ENCODE data around the gene KIRREL1.

KIRREL1 gene

DNA sequence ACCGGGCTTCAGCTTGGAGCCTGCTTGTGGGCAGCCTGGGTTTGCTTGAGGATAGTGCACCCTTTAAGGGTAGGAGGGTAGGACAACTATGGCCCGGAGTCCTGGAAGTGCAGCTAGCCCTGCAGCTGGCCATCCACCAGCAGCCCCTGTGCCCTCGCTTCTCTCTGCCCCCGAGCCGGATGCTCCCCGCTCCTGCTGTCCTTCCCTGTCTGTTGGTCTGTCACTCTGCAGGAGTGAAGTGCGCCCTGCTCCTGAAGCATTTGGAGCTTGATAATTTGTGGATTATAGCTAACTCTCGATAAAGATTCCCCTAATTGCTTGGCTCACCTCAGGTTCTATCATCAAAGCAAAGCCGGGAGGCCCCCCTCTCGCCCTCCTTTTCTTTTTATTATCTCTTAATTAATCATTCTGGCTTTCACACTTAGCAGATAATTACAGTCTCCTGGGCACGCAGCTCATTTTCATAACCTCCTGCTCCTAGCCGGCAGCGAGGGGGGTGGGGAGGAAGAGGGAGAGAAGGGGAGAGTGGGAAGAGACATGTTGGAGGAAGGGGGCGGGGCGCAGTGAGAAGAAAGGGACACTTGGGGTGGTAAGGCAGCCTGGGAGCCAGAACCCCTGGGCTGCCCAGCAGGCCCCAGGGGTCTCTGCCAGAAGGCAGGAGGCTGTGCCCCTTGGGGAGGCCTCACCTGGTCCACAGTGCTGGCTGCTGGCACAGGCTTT, 14.4 kb downstream of the KIRREL1 start:
- no peak for DNase-seq

GRCh38 chr1:158008630-158009029, 15.2 kb downstream of the KIRREL1 start:
- no peak for DNase-seq

- DNase-seq: no peak
These were observed 18.3 kb downstream of the KIRREL1 start for GRCh38 chr1:158011714-158012113.

DNA sequence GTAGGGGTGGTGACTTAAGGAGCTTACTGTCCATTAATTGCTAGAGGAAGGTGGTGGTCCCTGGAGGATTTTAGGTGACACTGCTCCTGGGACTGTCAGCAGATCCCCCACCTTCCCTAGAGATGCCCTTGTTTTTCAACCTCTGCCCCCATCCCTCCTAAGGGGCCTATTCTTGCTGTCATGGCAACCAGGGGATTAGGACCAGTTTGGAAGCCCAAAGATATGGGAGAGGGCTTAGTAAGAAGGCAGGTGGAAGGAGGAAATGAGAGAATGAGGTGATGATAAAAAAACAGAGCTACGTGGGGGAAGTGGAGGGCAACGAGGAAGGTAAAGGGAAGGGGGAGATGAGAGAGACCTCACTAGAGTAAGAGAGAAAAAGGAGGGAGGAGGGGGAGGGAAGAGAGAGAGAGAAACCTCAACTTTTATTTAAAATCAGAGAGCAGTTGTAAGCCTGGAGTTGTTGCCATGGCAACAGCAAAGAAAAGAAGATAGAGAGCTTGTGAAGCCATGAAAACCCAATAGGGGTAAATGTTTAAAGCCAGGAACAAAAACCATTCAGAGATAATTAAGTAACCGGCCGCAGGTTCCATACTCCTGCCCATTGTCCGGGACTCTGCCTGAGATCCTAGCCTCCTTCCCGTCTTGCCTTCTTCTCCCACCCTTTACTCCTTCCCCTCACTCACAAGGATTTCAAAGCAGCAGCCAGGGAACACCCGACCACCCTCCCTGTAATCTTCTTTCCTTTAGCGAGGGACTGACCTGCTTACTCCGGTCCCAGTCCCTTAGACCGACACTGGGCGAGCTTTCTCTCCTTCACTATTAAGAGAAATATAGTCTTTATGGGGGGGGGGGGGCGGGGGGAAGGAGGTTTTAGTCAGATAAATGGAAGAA, 20.6 kb downstream of the KIRREL1 start:
- DNase-seq: no peak

- DNase-seq: no peak
These were observed 21.4 kb downstream of the KIRREL1 start for GRCh38 chr1:158014731-158015320.

DNA sequence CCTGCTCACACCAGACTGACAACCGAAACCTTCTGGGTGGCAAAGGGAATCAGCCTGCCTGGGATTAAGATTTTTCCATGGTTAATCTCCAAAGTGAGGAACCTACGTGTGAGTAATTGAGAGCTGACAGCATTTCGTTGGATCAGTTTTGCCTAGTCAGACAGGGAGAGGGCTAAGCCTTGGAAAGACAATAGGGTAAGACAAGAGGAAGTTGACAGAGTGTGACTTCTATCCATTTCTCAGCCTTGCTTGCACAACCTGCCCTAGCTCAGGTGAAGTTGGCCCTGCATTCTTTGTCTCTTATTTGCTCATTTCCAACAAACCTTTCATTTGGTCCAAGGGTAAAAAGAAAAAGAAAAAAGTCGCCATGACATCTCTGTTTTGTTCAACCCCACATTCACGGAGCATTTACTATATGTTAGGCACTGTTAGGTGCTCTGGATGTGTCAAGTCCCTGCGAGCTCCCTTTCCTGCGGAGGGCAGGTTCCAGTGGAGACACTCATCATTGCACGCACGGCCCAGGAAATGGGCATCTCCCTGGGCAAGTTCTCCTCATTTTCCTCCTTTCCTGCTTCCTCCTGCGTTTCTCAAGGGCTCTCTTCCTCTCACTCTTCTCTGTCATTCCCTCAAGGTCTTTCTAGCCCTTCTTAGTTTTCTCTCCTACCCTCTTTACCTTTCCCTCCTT, 23.3 kb downstream of the KIRREL1 start:
- DNase-seq: no peak

- no peak for DNase-seq
These were observed 24.6 kb downstream of the KIRREL1 start for GRCh38 chr1:158017800-158018595.

DNA sequence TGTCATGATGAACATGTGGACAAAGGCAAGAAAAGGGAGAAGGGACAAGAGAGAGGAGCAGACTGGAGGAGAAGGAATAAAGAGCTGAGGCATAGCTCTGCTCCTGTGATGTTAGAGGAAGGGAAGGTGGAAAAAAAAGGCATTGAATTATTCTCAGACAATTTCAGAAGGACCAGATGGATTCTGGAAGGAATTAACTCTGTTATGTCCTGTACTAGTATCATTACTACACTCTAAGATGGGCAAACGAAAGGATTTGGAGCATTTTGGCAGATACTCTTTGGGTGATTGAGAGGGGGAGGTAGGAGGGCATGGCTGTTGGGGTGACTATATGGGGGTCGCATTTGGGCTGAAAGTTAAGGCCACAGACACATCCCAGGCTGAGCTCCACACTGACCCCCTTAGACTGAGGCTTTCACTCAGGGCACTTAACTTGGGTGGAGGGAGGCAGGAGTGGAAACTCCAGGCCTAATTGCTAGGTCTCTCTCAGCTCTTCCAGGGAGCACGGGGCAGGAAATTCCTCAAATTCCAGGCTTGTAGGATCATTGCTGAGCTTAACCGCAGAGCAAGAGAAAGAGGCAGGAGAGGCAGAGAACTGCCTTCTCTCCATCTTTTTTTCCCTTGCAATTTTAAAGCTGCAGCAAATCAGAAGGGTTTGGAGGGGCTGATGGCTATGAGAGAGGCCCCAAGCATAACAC, 25.9 kb downstream of the KIRREL1 start:
- no peak for DNase-seq

DNA sequence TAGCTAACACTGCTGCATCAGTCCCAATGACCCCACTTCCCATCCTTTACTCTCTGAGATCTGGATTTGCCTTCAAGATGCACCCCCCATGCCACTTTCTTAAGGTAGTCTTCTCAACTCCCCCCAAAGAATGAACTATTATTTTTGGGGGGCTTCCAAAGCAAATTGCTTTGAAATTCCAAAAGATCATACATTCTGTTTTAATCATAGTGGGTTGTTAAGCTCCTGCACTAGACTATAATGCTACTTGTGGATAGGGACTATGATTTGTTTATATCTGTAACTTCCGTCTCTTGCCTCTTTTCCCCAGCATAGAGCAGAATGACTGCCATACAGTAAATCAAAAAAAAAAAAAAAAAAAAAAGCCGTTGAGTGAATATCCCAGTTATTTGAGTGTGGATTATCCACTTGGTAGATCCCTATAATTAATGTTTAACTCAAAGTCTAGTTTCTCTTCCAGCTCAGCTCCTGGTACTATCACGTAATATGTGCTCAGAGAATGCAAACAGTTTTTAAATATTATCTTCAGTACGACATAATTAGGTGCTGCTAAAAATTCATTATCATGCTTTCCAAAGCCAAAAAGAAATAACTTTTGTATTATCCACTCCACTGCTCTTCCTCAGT, 26.9 kb downstream of the KIRREL1 start:
- no peak for DNase-seq

DNA sequence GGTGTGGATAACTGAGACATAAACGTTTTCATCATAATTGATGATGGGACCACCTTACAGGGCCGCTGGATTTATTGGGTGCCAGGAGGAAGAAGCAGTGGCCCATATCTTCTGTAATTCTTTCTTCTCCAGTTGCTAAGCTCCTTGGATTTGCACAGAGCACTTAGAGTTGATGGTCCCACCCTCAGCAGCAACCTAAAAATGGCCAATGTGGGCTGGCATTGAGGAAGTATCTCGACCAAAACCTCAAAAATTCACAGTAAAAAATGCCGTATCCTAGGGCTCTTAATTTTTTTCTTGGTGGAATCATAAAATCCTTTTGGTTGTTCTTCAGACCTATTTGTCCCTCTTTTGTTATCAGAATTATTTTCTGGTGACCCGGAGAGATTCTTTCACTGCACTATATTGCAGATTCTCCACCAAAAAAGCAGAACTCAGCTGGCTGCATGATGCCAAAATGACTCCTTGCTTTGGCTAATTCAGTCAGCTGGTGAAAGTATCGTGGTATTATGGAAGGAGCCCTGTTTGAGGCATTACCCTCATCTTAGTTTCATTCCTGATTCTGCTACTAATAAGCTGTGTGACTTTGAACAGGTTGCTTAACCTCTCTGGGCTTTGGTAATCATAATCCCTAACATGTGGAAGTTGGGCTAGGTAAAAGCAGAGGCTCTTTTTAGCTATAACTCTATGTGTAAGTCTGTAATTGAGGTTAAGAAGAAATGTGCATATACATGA, 27.6 kb downstream of the KIRREL1 start:
- DNase-seq: no peak

- no peak for DNase-seq
These were observed 28.3 kb downstream of the KIRREL1 start for GRCh38 chr1:158021721-158022120.

DNA sequence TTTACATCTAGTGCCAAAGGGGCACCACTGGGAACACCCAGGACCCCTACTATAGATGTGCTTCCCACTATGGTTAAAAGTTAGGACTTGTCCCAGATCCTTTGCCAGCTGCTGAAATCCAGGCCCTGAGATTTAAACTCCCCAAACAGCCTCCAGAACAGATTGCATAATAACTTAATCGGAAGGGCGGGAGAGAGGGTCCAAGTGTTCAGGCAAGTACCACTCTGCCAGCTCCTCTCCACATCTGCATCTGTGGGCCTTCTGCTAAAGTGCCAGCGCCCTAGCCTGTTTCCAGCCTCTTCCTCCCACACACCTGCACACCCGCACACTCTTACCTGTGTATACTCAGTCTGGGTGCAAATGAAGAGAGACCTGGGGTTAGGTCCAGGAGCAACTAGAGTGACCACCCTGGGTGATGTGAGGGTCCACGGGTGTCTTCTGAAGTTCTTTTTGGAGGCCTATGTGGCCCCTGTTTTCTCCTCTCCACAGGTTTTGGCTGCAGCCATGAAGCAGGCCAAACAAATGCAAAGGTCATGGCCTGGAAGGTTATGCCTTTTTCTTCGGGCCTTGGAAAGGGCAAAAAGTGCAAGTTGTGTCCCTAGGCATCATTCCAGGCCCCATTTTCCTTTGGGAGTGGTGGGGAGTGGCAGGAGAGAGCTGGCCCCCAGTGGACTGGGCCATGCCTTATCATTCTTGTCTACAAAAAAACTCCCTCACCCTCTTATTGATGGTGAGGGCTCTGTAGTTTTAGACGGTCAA, 29.3 kb downstream of the KIRREL1 start:
- no peak for DNase-seq

- no peak for DNase-seq
These were observed 31.3 kb downstream of the KIRREL1 start for GRCh38 chr1:158024737-158025136.

DNA sequence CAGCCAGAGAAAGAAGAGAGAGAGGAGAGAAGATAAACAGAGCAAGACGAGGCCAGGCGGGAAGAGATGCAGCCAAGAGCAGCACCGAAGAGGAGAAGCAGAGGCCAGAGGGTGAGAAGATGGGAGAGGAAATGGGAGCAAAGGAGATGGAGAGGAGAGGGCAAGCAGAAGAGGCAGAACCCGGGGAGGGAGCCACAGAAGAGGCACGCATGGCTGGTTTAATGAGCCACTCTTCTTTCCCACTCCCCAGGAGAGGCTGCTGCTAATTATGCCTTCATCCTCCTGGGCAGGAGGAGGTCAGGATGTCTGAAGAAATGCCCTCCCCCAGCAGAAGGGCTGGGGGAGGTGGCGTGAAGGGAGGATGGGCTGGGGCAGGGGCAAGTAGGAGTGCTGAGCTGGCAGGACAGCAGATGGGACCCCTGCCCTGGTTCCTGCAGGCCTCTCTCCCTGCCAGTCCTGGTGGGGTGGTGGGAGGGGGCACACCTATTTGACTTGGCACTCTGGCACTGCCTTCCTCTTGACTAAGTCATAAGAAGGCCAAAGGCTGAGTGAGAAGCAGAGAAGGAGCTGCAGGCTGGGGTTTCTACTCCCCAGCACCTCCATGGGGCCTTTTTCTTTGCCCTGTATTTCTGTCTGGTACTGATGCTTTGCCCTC, 32.3 kb downstream of the KIRREL1 start:
- no peak for DNase-seq

- no peak for DNase-seq
These were observed 33.2 kb downstream of the KIRREL1 start for GRCh38 chr1:158026651-158027050.

- DNase-seq: no peak
These were observed 34.1 kb downstream of the KIRREL1 start for GRCh38 chr1:158027508-158027907.

DNA sequence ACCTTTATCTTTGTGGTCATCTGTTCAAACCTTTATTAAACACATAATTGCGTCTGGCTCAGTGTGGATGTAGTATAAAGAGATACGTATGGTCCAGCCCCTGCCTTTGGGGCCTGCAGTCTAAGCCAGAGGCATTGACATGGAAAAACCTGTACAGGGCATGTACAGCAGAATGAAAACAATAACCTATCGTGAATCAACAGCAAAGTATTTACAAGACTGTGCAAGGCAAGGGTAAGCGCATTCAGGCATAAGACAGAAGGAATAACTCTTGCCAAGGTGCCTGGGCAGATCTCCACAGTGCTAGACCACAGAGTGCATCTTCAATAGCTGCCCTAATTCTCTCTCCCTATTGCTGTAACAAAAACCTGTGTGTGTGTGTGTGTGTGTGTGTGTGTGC, 35.5 kb downstream of the KIRREL1 start:
- DNase-seq: no peak

GRCh38 chr1:158035014-158035413, 41.6 kb downstream of the KIRREL1 start:
- no peak for DNase-seq

DNA sequence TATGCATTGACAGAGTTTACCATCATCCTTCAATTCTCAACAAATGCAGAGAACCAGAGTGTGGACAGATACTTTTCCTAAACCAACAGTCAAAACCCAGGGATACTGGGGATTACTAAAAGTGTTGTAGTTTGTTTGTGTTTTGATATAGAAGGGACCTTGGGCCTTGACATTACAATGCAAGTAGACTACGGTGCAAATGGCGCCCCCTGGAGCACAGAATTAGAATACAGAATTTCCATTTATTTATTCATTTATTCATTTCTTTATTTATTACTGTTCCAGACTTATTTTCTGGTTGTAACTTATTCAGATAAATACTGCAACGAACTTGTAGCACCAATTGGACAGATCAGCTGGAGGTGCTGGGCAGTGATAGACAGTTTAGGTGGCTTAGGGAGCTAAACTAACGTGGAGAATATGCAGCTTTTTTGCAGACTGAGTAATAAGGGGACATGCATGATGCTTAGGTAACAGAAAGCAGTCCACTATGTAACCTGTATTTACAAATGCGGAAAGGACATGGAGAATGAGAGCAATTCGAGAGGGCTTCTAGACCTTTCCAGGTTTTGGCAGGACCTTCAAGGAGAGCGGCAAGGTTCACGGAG, 42.6 kb downstream of the KIRREL1 start:
- no peak for DNase-seq

Measured in SHP77 treated with DMSO at 0.1 percent for 48 hours (cell line).